IMR-90 (cell line): Measurements from ENCODE around the gene PIP5K1B. TPM values are rescaled to one million over a fixed set of nuclear protein-coding genes. Genes with fewer than 3 reads are reported as not detected.

Experiments used
- ATAC-seq: fragments of 200-7000 bp; cut with Tn5 transposase; 2 replicates; pipeline ENCODE4 v1.9.1; 2020; ENCODE audit warnings: low read depth, mild to moderate bottlenecking, moderate library complexity
- BruUV-seq: library from RNA; stranded (reverse); fragments of 400-500 nt; replicated peaks from 2 replicates; lab custom pipeline; 2021; lab: Mats Ljungman, UMichigan
- CTCF ChIA-PET: fragments of 300-600 bp; formaldehyde crosslinking; extraction: SDS; loops from one replicate; lab custom pipeline; 2021; ENCODE audit warnings: antibody characterized with exemption; lab: Yijun Ruan, JAX
- POLR2A ChIA-PET: fragments of 300-600 bp; sonication (Branson Sonifier 250); formaldehyde crosslinking; loops from one replicate; lab custom pipeline; 2022; ENCODE audit warnings: antibody characterized with exemption; ENCODE audit not compliant: unreplicated experiment; lab: Charles Lee
- DNase-seq: peaks from one replicate; pipeline ENCODE4 v3.0.0; 2013
- H2AFZ ChIP-seq: replicated peaks from 2 replicates; pipeline ENCODE3; 2013; ENCODE audit warnings: low read length, mild to moderate bottlenecking; ENCODE audit not compliant: poor library complexity
- H2AK5ac ChIP-seq: 2 replicates; pipeline ENCODE4 v1.6.1; 2013; ENCODE audit warnings: low read depth, low read length, inconsistent platforms
- H2AK9ac ChIP-seq: replicated peaks from 2 replicates; pipeline ENCODE3; 2013; ENCODE audit warnings: mild to moderate bottlenecking, low read depth, low read length, moderate library complexity; ENCODE audit not compliant: poor library complexity
- H2BK120ac ChIP-seq: 2 replicates; pipeline ENCODE4 v1.6.1; 2013; ENCODE audit warnings: low read depth, low read length, inconsistent platforms
- H2BK15ac ChIP-seq: 3 replicates; pipeline ENCODE4 v1.6.1; 2013; ENCODE audit warnings: low read depth, low read length, inconsistent platforms
- H2BK20ac ChIP-seq: 2 replicates; pipeline ENCODE4 v1.6.1; 2013; ENCODE audit warnings: low read depth, mild to moderate bottlenecking, inconsistent platforms, low read length, moderate library complexity
- H2BK5ac ChIP-seq: 2 replicates; pipeline ENCODE4 v1.6.1; 2013; ENCODE audit warnings: mild to moderate bottlenecking, low read depth, low read length, inconsistent platforms; ENCODE audit not compliant: poor library complexity, severe bottlenecking
- H3K14ac ChIP-seq: replicated peaks from 2 replicates; pipeline ENCODE4 v1.6.1; 2013; ENCODE audit warnings: low read depth, low read length, inconsistent platforms
- H3K18ac ChIP-seq: 2 replicates; pipeline ENCODE4 v1.6.1; 2013; ENCODE audit warnings: low read depth, low read length, control low read depth
- H3K23ac ChIP-seq: 2 replicates; pipeline ENCODE4 v1.6.1; 2013; ENCODE audit warnings: low read depth, low read length, inconsistent platforms
- H3K27ac ChIP-seq: 2 replicates; pipeline ENCODE4 v1.5.1; 2013; ENCODE audit warnings: mild to moderate bottlenecking, control low read depth, low read length; ENCODE audit not compliant: insufficient read depth
- H3K27me3 ChIP-seq: 2 replicates; pipeline ENCODE4 v1.6.1; 2013; ENCODE audit warnings: low read length; ENCODE audit not compliant: control insufficient read depth, insufficient read depth
- H3K36me3 ChIP-seq: 2 replicates; pipeline ENCODE4 v1.6.1; 2013; ENCODE audit warnings: low read length, mixed read lengths; ENCODE audit not compliant: control insufficient read depth, insufficient read depth
- H3K4ac ChIP-seq: 2 replicates; pipeline ENCODE4 v1.6.1; 2013; ENCODE audit warnings: low read depth, low read length, inconsistent platforms
- H3K4me1 ChIP-seq: 2 replicates; pipeline ENCODE4 v1.6.1; 2013; ENCODE audit warnings: low read length, mixed read lengths; ENCODE audit not compliant: control insufficient read depth, insufficient read depth
- H3K4me2 ChIP-seq: 2 replicates; pipeline ENCODE4 v1.6.1; 2013; ENCODE audit warnings: low read depth, mild to moderate bottlenecking, control low read depth, low read length, moderate library complexity
- H3K4me3 ChIP-seq: 2 replicates; pipeline ENCODE4 v1.5.1; 2013; ENCODE audit warnings: low read depth, mild to moderate bottlenecking, control low read depth, low read length, moderate library complexity; ENCODE audit not compliant: insufficient read depth
- H3K56ac ChIP-seq: 2 replicates; pipeline ENCODE4 v1.6.1; 2013; ENCODE audit warnings: low read length, inconsistent platforms; ENCODE audit not compliant: insufficient read depth; ENCODE audit errors: extremely low read depth
- H3K79me1 ChIP-seq, 2 experiments: 2 replicates each; pipeline ENCODE4 v1.6.1; 2013; ENCODE audit warnings: low read length in 2 of 2, inconsistent platforms in 1 of 2, low read depth in 1 of 2
- H3K9ac ChIP-seq: 2 replicates; pipeline ENCODE4 v1.6.1; 2013; ENCODE audit warnings: low read depth, low read length, control low read depth
- H3K9me1 ChIP-seq: 2 replicates; pipeline ENCODE4 v1.6.1; 2013; ENCODE audit warnings: low read length, inconsistent platforms; ENCODE audit not compliant: insufficient read depth
- H3K9me3 ChIP-seq: 2 replicates; pipeline ENCODE4 v1.6.1; 2013; ENCODE audit warnings: low read length; ENCODE audit not compliant: control insufficient read depth, insufficient read depth
- H4K20me1 ChIP-seq: 2 replicates; pipeline ENCODE4 v1.6.1; 2013; ENCODE audit warnings: low read length, inconsistent platforms; ENCODE audit not compliant: insufficient read depth
- H4K5ac ChIP-seq: 2 replicates; pipeline ENCODE4 v1.6.1; 2013; ENCODE audit warnings: mild to moderate bottlenecking, low read depth, low read length, control low read depth
- H4K8ac ChIP-seq, 2 experiments: 2 replicates each; pipeline ENCODE4 v1.6.1; 2013; ENCODE audit warnings: low read depth in 2 of 2, low read length in 2 of 2, control low read depth in 1 of 2, inconsistent platforms in 1 of 2
- H4K91ac ChIP-seq: 2 replicates; pipeline ENCODE4 v1.6.1; 2013; ENCODE audit warnings: low read depth, low read length, inconsistent platforms; ENCODE audit not compliant: insufficient read depth
- BHLHE40 ChIP-seq: fragments of 150-350 bp; IDR thresholded peaks from 2 replicates; pipeline ENCODE4 v1.6.1; 2016; ENCODE audit warnings: mild to moderate bottlenecking, low read depth, low read length
- CEBPB ChIP-seq: IDR thresholded peaks from 2 replicates; pipeline ENCODE4 v1.6.1; 2012; ENCODE audit warnings: low read depth, low read length, improper control_type of control experiment
- CHD1 ChIP-seq: IDR thresholded peaks from 2 replicates; pipeline ENCODE4 v1.6.1; 2012; ENCODE audit warnings: low read depth, low read length, improper control_type of control experiment
- CTCF ChIP-seq: conservative IDR thresholded peaks from 2 replicates; pipeline ENCODE4 v1.5.1; 2012; ENCODE audit warnings: mild to moderate bottlenecking, low read depth, low read length, improper control_type of control experiment
- FOS ChIP-seq: fragments of 150-350 bp; IDR thresholded peaks from 2 replicates; pipeline ENCODE4 v1.6.1; 2016; ENCODE audit warnings: low read depth, low read length
- MAZ ChIP-seq: IDR thresholded peaks from 2 replicates; pipeline ENCODE4 v1.6.1; 2012; ENCODE audit warnings: low read depth, mild to moderate bottlenecking, low read length, improper control_type of control experiment, moderate library complexity, borderline replicate concordance
- MXI1 ChIP-seq: IDR thresholded peaks from 2 replicates; pipeline ENCODE4 v1.6.1; 2012; ENCODE audit warnings: low read depth, mild to moderate bottlenecking, low read length, moderate library complexity, borderline replicate concordance
- POLR2A ChIP-seq: IDR thresholded peaks from 2 replicates; pipeline ENCODE4 v1.6.1; 2012; ENCODE audit warnings: mild to moderate bottlenecking, low read depth, low read length
- WGBS, 2 experiments: methylation state at CpG; one replicate each; pipeline versions ENCODE4 v1.1.5 to v1.1.7; 2013; ENCODE audit warnings: missing lambda C conversion rate in 2 of 2; ENCODE audit not compliant: insufficient read length in 1 of 2; ENCODE audit errors: extremely low coverage in 2 of 2; 5-methylcytosine and 5-hydroxymethylcytosine counted together
- dilution Hi-C: fragments of 300-500 bp; cut with HindIII; formaldehyde crosslinking; loops from one replicate; pipeline ENCODE4 v1.14.3; 2018; ENCODE audit warnings: low sequenced_read_pairs; ENCODE audit not compliant: unreplicated experiment
- in situ Hi-C: fragments of 300-500 bp; cut with MboI; formaldehyde crosslinking; loops from 3 replicates; pipeline ENCODE4 v1.14.3; 2019; ENCODE audit warnings: low sequenced_read_pairs, inconsistent platforms, mixed read lengths
- intact Hi-C: fragments of 100-400 bp; cut with micrococcal nuclease; formaldehyde crosslinking; loops from 2 replicates; pipeline ENCODE4 v1.10.0; 2022
- polyA plus RNA-seq, 3 experiments: library from polyadenylated mRNA; depleted of rRNA; stranded (reverse); fragments of >200 nt; gene quantifications; 2 replicates each; pipeline ENCODE4 v1.2.3, GENCODE V29; 2012; ENCODE audit warnings: low replicate concordance in 1 of 3
- total RNA-seq: library from RNA; depleted of rRNA; stranded (reverse); fragments of >200 nt; gene quantifications from 2 replicates; pipeline ENCODE4 v1.2.3, GENCODE V29; 2012
- TF ChIP-seq, protein P1 (sequence below): fragments of 150-350 bp; IDR thresholded peaks from 2 replicates; pipeline ENCODE4 v1.6.1; 2016; ENCODE audit warnings: low read depth, mild to moderate bottlenecking, low read length, moderate library complexity, borderline replicate concordance
- TF ChIP-seq, protein P2 (sequence below): fragments of 150-350 bp; IDR thresholded peaks from 2 replicates; pipeline ENCODE4 v1.6.1; 2017; ENCODE audit warnings: mild to moderate bottlenecking, antibody characterized with exemption, low read length, low read depth

PIP5K1B gene
- total and polyA plus RNA-seq, 2 of the 4 experiments (the other 2 are of a cell fraction): not detected

DNA sequence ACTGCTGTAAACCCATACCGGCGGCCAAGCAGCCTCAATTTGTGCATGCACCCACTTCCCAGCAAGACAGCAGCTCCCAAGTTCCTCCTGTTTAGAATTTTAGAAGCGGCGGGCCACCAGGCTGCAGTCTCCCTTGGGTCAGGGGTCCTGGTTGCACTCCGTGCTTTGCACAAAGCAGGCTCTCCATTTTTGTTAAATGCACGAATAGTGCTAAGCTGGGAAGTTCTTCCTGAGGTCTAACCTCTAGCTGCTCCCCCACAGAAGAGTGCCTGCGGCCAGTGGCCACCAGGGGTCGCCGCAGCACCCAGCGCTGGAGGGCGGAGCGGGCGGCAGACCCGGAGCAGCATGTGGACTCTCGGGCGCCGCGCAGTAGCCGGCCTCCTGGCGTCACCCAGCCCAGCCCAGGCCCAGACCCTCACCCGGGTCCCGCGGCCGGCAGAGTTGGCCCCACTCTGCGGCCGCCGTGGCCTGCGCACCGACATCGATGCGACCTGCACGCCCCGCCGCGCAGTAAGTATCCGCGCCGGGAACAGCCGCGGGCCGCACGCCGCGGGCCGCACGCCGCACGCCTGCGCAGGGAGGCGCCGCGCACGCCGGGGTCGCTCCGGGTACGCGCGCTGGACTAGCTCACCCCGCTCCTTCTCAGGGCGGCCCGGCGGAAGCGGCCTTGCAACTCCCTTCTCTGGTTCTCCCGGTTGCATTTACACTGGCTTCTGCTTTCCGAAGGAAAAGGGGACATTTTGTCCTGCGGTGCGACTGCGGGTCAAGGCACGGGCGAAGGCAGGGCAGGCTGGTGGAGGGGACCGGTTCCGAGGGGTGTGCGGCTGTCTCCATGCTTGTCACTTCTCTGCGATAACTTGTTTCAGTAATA, 330.6 kb downstream of the PIP5K1B start, which contains the start of gene FXN (continued):
- TF ChIP-seq, protein P1, sequence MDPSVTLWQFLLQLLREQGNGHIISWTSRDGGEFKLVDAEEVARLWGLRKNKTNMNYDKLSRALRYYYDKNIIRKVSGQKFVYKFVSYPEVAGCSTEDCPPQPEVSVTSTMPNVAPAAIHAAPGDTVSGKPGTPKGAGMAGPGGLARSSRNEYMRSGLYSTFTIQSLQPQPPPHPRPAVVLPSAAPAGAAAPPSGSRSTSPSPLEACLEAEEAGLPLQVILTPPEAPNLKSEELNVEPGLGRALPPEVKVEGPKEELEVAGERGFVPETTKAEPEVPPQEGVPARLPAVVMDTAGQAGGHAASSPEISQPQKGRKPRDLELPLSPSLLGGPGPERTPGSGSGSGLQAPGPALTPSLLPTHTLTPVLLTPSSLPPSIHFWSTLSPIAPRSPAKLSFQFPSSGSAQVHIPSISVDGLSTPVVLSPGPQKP: no peak
- 0 out of 2 replicates have a peak, but pooled peaks have one; percentile 18 for TF ChIP-seq FOS

- Histone ChIP-seq H3K27me3 (no peaks in the 10 kb centered on the region), H3K9ac (peak overlapping the region; percentile 97), H3K27ac (peak overlapping the region; percentile 91), H3K9me3 (no peaks in the 10 kb centered on the region), H4K5ac (peak overlapping the region; percentile 80), H3K14ac (peak overlapping the region; percentile 98), H3K18ac (peak overlapping the region; percentile 75; the same call in 1 of the 2 replicates), H2BK120ac (no peak overlapping the region), H3K79me1 (peaks cover 22 to 36% of the 10 kb centered on the region in 2 experiments), H3K4me3 (peak overlapping the region; percentile 87), H2AK9ac (peak overlapping the region; percentile 18), H4K91ac (peak overlapping the region; percentile 81; the same call in 1 of the 2 replicates), H3K23ac (peak overlapping the region; percentile 96), H3K4me2 (peak overlapping the region; percentile 83), H2AFZ (peak overlapping the region; percentile 100), H3K4me1 (peaks cover 2% of the 10 kb centered on the region; the same call in 1 of the 2 replicates), H3K36me3 (no peaks in the 10 kb centered on the region), H3K9me1 (no peaks in the 10 kb centered on the region), H4K20me1 (no peaks in the 10 kb centered on the region), H2AK5ac (no peak overlapping the region), H4K8ac (peak overlapping the region; percentile 92 to 95), H2BK5ac (peak overlapping the region; percentile 76), H2BK15ac (0 out of 3 replicates have a peak overlapping the region, but pooled peaks have one; percentile 3), H3K4ac (peak overlapping the region; percentile 91), H2BK20ac (no peak overlapping the region), H3K56ac (peak overlapping the region; percentile 86)
- DNase-seq (peak; percentile 13), ATAC-seq (no peak; the same call in 1 of the 2 replicates)
- dilution Hi-C loops: no loop called here
- no TSS peak for BruUV-seq
- no CpG with 5 or more reads among the region's 14 CpGs for WGBS, 2 experiments
- in situ Hi-C loops: no loop called here
- CTCF ChIA-PET: interaction anchor here (1.0 to 1.9 kb wide), 5 partner anchors 10 to 162 kb away, joined by 4 to 12 read pairs (median 4); no protein-coding TSS in a partner anchor
- POLR2A ChIA-PET: no interaction called here
- intact Hi-C loops: loop anchor here (5.0 kb wide), 2 partner anchors 86 to 156 kb away; no protein-coding TSS in a partner anchor
- no peak for TF ChIP-seq CTCF
- TF ChIP-seq CEBPB: no peak
- no peak for TF ChIP-seq MXI1
- TF ChIP-seq, protein P2, sequence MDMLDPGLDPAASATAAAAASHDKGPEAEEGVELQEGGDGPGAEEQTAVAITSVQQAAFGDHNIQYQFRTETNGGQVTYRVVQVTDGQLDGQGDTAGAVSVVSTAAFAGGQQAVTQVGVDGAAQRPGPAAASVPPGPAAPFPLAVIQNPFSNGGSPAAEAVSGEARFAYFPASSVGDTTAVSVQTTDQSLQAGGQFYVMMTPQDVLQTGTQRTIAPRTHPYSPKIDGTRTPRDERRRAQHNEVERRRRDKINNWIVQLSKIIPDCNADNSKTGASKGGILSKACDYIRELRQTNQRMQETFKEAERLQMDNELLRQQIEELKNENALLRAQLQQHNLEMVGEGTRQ: no peak
- TF ChIP-seq MAZ: no peak
- no peak for TF ChIP-seq POLR2A
- no peak for TF ChIP-seq BHLHE40
- TF ChIP-seq CHD1: no peak
Measured at GRCh38 chr9:69036309-69036708, 331.3 kb downstream of the PIP5K1B start.
